SK-N-SH (cell line): ENCODE measurements around the gene UBR2. TPM values are rescaled to one million over a fixed set of nuclear protein-coding genes. Genes with fewer than 3 reads are reported as not detected.

Source experiments
- CTCF ChIA-PET: fragments of 300-600, 350-600 bp; formaldehyde crosslinking; extraction: SDS; loops from one replicate; lab custom pipeline; 2021; lab: Yijun Ruan, JAX
- POLR2A ChIA-PET: fragments of 350-600 bp; sonication (Branson Sonifier 250); formaldehyde crosslinking; extraction: SDS; loops from one replicate; lab custom pipeline; 2020; ENCODE audit warnings: antibody characterized with exemption, inconsistent platforms; lab: Yijun Ruan, JAX
- DNase-seq: peaks from one replicate; pipeline ENCODE4 v3.0.0; 2012
- H2AFZ ChIP-seq: fragments of 200-600 bp; sonication (generic); 2 replicates; pipeline ENCODE4 v1.8.1; 2016; ENCODE audit warnings: antibody characterized with exemption, mild to moderate bottlenecking, low read depth
- H3F3A ChIP-seq: fragments of 200-600 bp; sonication (generic); replicated peaks from 2 replicates; pipeline ENCODE3; 2016; ENCODE audit warnings: antibody characterized with exemption, mild to moderate bottlenecking; ENCODE audit not compliant: insufficient read depth
- H3K27ac ChIP-seq, 2 experiments: fragments of 200-500 bp in 1 of 2; fragments of 200-600 bp in 1 of 2; sonication (Bioruptor generic) in 1 of 2; sonication (generic), shearing (Covaris generic) in 1 of 2; 2 replicates each; pipeline versions ENCODE4 v1.5.1 to v1.6.1; 2014 to 2016; ENCODE audit warnings: low read depth in 2 of 2, inconsistent platforms in 1 of 2, low read length in 1 of 2, mild to moderate bottlenecking in 1 of 2, mixed read lengths in 1 of 2
- H3K27me3 ChIP-seq: fragments of 200-600 bp; sonication (generic), shearing (Covaris generic); 2 replicates; pipeline ENCODE4 v1.6.1; 2016; ENCODE audit warnings: mixed run types; ENCODE audit not compliant: insufficient read depth
- H3K36me3 ChIP-seq, 2 experiments: fragments of 200-500 bp in 1 of 2; fragments of 200-600 bp in 1 of 2; sonication (Bioruptor generic) in 1 of 2; sonication (generic) in 1 of 2; replicated peaks in 1 of 2; 2 replicates each; pipeline versions ENCODE3 to v1.5.1; 2014 to 2016; ENCODE audit warnings: low read length in 1 of 2, mild to moderate bottlenecking in 1 of 2; ENCODE audit not compliant: insufficient read depth in 2 of 2, control insufficient read depth in 1 of 2
- H3K4me1 ChIP-seq, 2 experiments: fragments of 200-500 bp in 1 of 2; fragments of 200-600 bp in 1 of 2; sonication (Bioruptor generic) in 1 of 2; sonication (generic), shearing (Covaris generic) in 1 of 2; 2 replicates each; pipeline versions ENCODE4 v1.5.1 to v1.6.1; 2014 to 2016; ENCODE audit warnings: low read depth in 1 of 2, low read length in 1 of 2, mixed run types in 1 of 2; ENCODE audit not compliant: insufficient read depth in 2 of 2, control insufficient read depth in 1 of 2
- H3K4me2 ChIP-seq: fragments of 200-600 bp; sonication (generic), shearing (Covaris generic); 2 replicates; pipeline ENCODE4 v1.6.1; 2017; ENCODE audit warnings: mixed run types
- H3K4me3 ChIP-seq, 2 experiments: fragments of 200-500 bp in 1 of 2; fragments of 200-600 bp in 1 of 2; sonication (Bioruptor generic) in 1 of 2; sonication (generic), shearing (Covaris generic) in 1 of 2; 2 replicates each; pipeline versions ENCODE4 v1.5.1 to v1.8.1; 2014 to 2016; ENCODE audit warnings: low read depth in 2 of 2, inconsistent platforms in 1 of 2, low read length in 1 of 2, mild to moderate bottlenecking in 1 of 2, mixed read lengths in 1 of 2, moderate library complexity in 1 of 2
- H3K79me2 ChIP-seq: fragments of 200-600 bp; sonication (generic); 2 replicates; pipeline ENCODE4 v1.8.1; 2017; ENCODE audit warnings: mild to moderate bottlenecking; ENCODE audit not compliant: insufficient read depth
- H3K9ac ChIP-seq: fragments of 200-600 bp; sonication (generic); 2 replicates; pipeline ENCODE4 v1.6.1; 2017; ENCODE audit warnings: mixed run types
- H3K9me2 ChIP-seq: fragments of 200-600 bp; sonication (generic); 2 replicates; pipeline ENCODE4 v1.6.1; 2017; ENCODE audit warnings: mixed run types
- H3K9me3 ChIP-seq: fragments of 200-600 bp; sonication (generic); 2 replicates; pipeline ENCODE4 v1.6.1; 2017; ENCODE audit warnings: mixed run types, mild to moderate bottlenecking, moderate library complexity
- H4K20me1 ChIP-seq: fragments of 200-600 bp; sonication (generic); 2 replicates; pipeline ENCODE4 v1.6.1; 2017; ENCODE audit warnings: mild to moderate bottlenecking, mixed run types; ENCODE audit not compliant: insufficient read depth
- CTCF ChIP-seq: fragments of 200-600 bp; sonication (generic); IDR thresholded peaks from 2 replicates; pipeline ENCODE4 v1.6.1; 2017; ENCODE audit warnings: antibody characterized with exemption, mild to moderate bottlenecking, moderate library complexity
- FOXJ3 ChIP-seq: sonication (generic); formaldehyde crosslinking; IDR thresholded peaks from 2 replicates; pipeline ENCODE4 v1.5.1; 2020; ENCODE audit warnings: mild to moderate bottlenecking, missing genetic modification reagents
- FOXM1 ChIP-seq: IDR thresholded peaks from 2 replicates; pipeline ENCODE4 v1.4.0; 2012; ENCODE audit warnings: low read depth, mild to moderate bottlenecking
- GATA2 ChIP-seq: sonication (generic); formaldehyde crosslinking; IDR thresholded peaks from 2 replicates; pipeline ENCODE4 v1.5.0; 2020; ENCODE audit warnings: mild to moderate bottlenecking, missing genetic modification reagents
- IRF3 ChIP-seq: fragments of 150-350 bp; IDR thresholded peaks from 2 replicates; pipeline ENCODE4 v1.6.1; 2016; ENCODE audit warnings: mild to moderate bottlenecking, low read depth, low read length
- MXI1 ChIP-seq: IDR thresholded peaks from 2 replicates; pipeline ENCODE4 v1.6.1; 2012; ENCODE audit warnings: mild to moderate bottlenecking, low read depth, low read length, improper control_type of control experiment
- NRF1 ChIP-seq: IDR thresholded peaks from 2 replicates; pipeline ENCODE4 v1.6.1; 2012; ENCODE audit warnings: low read depth, mild to moderate bottlenecking, low read length
- PBX3 ChIP-seq: IDR thresholded peaks from 2 replicates; pipeline ENCODE4; 2012
- POLR2AphosphoS5 ChIP-seq: IDR thresholded peaks from 2 replicates; pipeline ENCODE4 v1.6.1; 2012; ENCODE audit warnings: low read depth, low read length
- RAD21 ChIP-seq: IDR thresholded peaks from 2 replicates; pipeline ENCODE4 v1.6.1; 2012; ENCODE audit warnings: mild to moderate bottlenecking, low read length
- REST ChIP-seq: IDR thresholded peaks from 2 replicates; pipeline ENCODE4 v1.6.1; 2012; ENCODE audit warnings: mild to moderate bottlenecking, low read depth, low read length, moderate library complexity
- TAF1 ChIP-seq: IDR thresholded peaks from 2 replicates; pipeline ENCODE4 v1.6.1; 2012; ENCODE audit warnings: low read depth, mild to moderate bottlenecking, low read length, moderate library complexity, borderline replicate concordance
- USF1 ChIP-seq: IDR thresholded peaks from 2 replicates; pipeline ENCODE4 v1.4.0; 2012; ENCODE audit warnings: low read depth, borderline replicate concordance
- YY1 ChIP-seq: IDR thresholded peaks from 2 replicates; pipeline ENCODE4 v1.4.0; 2012; ENCODE audit warnings: low read depth, mild to moderate bottlenecking
- WGBS: methylation state at CpG from one replicate; pipeline ENCODE4 v1.1.6; 2017; ENCODE audit warnings: low lambda C conversion rate; 5-methylcytosine and 5-hydroxymethylcytosine counted together
- polyA plus RNA-seq, 3 experiments: library from polyadenylated mRNA; depleted of rRNA; stranded (reverse); fragments of >200 nt; gene quantifications; 2 replicates each; pipeline ENCODE4 v1.2.3, GENCODE V29; 2012

The UBR2 gene
- polyA plus RNA-seq, 1 of the 3 experiments (the other 2 are of a cell fraction) = 5.2 TPM

- TF ChIP-seq FOXM1 (no peak), MXI1 (no peak), NRF1 (no peak), YY1 (no peak)
- TF ChIP-seq, all 33 proteins: peak for 0
- no peaks in the 10 kb centered on the region for H3K27me3 ChIP-seq
- no peaks in the 10 kb centered on the region for H3K9me3 ChIP-seq
- H3K9me2 ChIP-seq = no peaks in the 10 kb centered on the region
- no peaks in the 10 kb centered on the region for H3K79me2 ChIP-seq
- ChIA-PET POLR2A (interaction anchor here (0.6 kb wide), 1 partner anchor 210 kb away, joined by 3 read pairs; no protein-coding TSS in a partner anchor), CTCF (interaction anchor here (0.6 to 2.4 kb wide), 2 partner anchors 10 to 159 kb away, joined by 3 to 11 read pairs; no protein-coding TSS in a partner anchor)
- H3K27ac ChIP-seq = no peak overlapping the region
- H4K20me1 ChIP-seq = no peaks in the 10 kb centered on the region
- H3K4me1 ChIP-seq = no peaks in the 10 kb centered on the region
- peaks cover 17% of the 10 kb centered on the region for H3F3A ChIP-seq
- no peak for DNase-seq
- no peak overlapping the region for H3K4me3 ChIP-seq
- peaks cover 52 to 87% of the 10 kb centered on the region in 2 experiments for H3K36me3 ChIP-seq
- no peak overlapping the region for H3K4me2 ChIP-seq
- H3K9ac ChIP-seq = no peak overlapping the region
- no peak overlapping the region for H2AFZ ChIP-seq
- WGBS = 83% methylated on average over 5 of the region's 5 CpGs
Observed at GRCh38 chr6:42652024-42652746, 88.4 kb downstream of the UBR2 start.

GRCh38 chr6:42653851-42654250 is 90.0 kb downstream of the UBR2 start:
- no peaks in the 10 kb centered on the region for H3K9me3 ChIP-seq
- H3K9me2 ChIP-seq = no peaks in the 10 kb centered on the region
- peaks cover 55 to 91% of the 10 kb centered on the region in 2 experiments for H3K36me3 ChIP-seq
- no peaks in the 10 kb centered on the region for H3K27me3 ChIP-seq
- POLR2A ChIA-PET = no interaction called here
- no peak overlapping the region for H3K27ac ChIP-seq
- H3K79me2 ChIP-seq = no peaks in the 10 kb centered on the region
- H3K9ac ChIP-seq = no peak overlapping the region
- WGBS = 91% methylated on average over 5 of the region's 5 CpGs
- peaks cover 18% of the 10 kb centered on the region for H3F3A ChIP-seq
- no peaks in the 10 kb centered on the region for H4K20me1 ChIP-seq
- H2AFZ ChIP-seq = no peak overlapping the region
- DNase-seq = no peak
- H3K4me2 ChIP-seq = no peak overlapping the region
- TF ChIP-seq FOXJ3 (CRISPR knock-in tag) (no peak), TAF1 (no peak), GATA2 (CRISPR knock-in tag) (no peak), RAD21 (no peak), USF1 (no peak), FOXM1 (no peak), CTCF (no peak), POLR2AphosphoS5 (no peak), REST (no peak), IRF3 (no peak), PBX3 (no peak)
- TF ChIP-seq, all 33 proteins: peak for 0
- Histone ChIP-seq H3K4me3 (no peak overlapping the region), H3K4me1 (no peaks in the 10 kb centered on the region)
- CTCF ChIA-PET = interaction anchor here (0.9 to 1.2 kb wide), 3 partner anchors 9 to 224 kb away, joined by 3 to 4 read pairs (median 4); no protein-coding TSS in a partner anchor
